H1 (cell line): ENCODE measurements around the gene SFTPB. TPM values are rescaled to one million over a fixed set of nuclear protein-coding genes. Genes with fewer than 3 reads are reported as not detected.

Experiments used
- CTCF ChIA-PET: fragments of 300-600 bp; sonication (Branson Sonifier 250); formaldehyde crosslinking; loops from one replicate; lab custom pipeline; 2021; ENCODE audit not compliant: partially characterized antibody; lab: Charles Lee
- POLR2A ChIA-PET: fragments of 300-600 bp; sonication (Branson Sonifier 250); formaldehyde crosslinking; loops from one replicate; lab custom pipeline; 2021; ENCODE audit warnings: inconsistent platforms; ENCODE audit not compliant: partially characterized antibody; lab: Charles Lee
- DNase-seq, 2 experiments: peaks; one replicate each; pipeline versions ENCODE4 v3.0.0 to v3.0.0-alpha.2; 2010 to 2022; ENCODE audit warnings: low spot score in 2 of 2, low read depth in 1 of 2, mixed read lengths in 1 of 2
- FAIRE-seq: peaks from 2 replicates; lab custom pipeline; 2011; peaks lifted over from hg19 to GRCh38; lab: Jason Lieb, UNC
- H2AFZ ChIP-seq: 2 replicates; pipeline ENCODE4 v1.8.1; 2012; ENCODE audit warnings: low read length, inconsistent platforms
- H2AK5ac ChIP-seq: 2 replicates; pipeline ENCODE4 v1.6.1; 2013; ENCODE audit warnings: low read depth, low read length
- H2BK120ac ChIP-seq: replicated peaks from 2 replicates; pipeline ENCODE3; 2013; ENCODE audit warnings: low read depth, low read length, inconsistent platforms
- H2BK12ac ChIP-seq: 2 replicates; pipeline ENCODE4 v1.6.1; 2013; ENCODE audit warnings: low read depth, low read length
- H2BK15ac ChIP-seq: 2 replicates; pipeline ENCODE4 v1.6.1; 2013; ENCODE audit warnings: low read length
- H2BK20ac ChIP-seq: 2 replicates; pipeline ENCODE4 v1.6.1; 2013; ENCODE audit warnings: low read length
- H2BK5ac ChIP-seq: 2 replicates; pipeline ENCODE4 v1.6.1; 2013; ENCODE audit warnings: low read depth, low read length
- H3K14ac ChIP-seq: 2 replicates; pipeline ENCODE4 v1.6.1; 2013; ENCODE audit warnings: inconsistent platforms; ENCODE audit not compliant: insufficient read length
- H3K18ac ChIP-seq: 2 replicates; pipeline ENCODE4 v1.6.1; 2013; ENCODE audit warnings: low read length; ENCODE audit errors: extremely low read depth
- H3K23ac ChIP-seq: 2 replicates; pipeline ENCODE4 v1.6.1; 2013; ENCODE audit warnings: inconsistent platforms; ENCODE audit not compliant: insufficient read length
- H3K23me2 ChIP-seq: 2 replicates; pipeline ENCODE4 v1.6.1; 2013; ENCODE audit warnings: low read depth, low read length
- H3K27ac ChIP-seq: 2 replicates; pipeline ENCODE4 v1.6.1; 2011; ENCODE audit warnings: low read depth, low read length, inconsistent platforms
- H3K27me3 ChIP-seq, 4 experiments: replicated peaks in 1 of 4; 1 replicate in 1 of 4; 2 replicates in 3 of 4; pipeline versions ENCODE4 v1.6.1 to v1.8.1; 2011 to 2013; ENCODE audit warnings: low read length in 3 of 4, mild to moderate bottlenecking in 3 of 4, inconsistent platforms in 2 of 4, mixed read lengths in 2 of 4, moderate library complexity in 1 of 4; ENCODE audit not compliant: control insufficient read depth in 3 of 4, insufficient read depth in 3 of 4; ENCODE audit errors: extremely low read depth in 1 of 4
- H3K36me3 ChIP-seq, 4 experiments: 2 replicates each; pipeline versions ENCODE4 v1.6.1 to v1.8.1; 2011 to 2013; ENCODE audit warnings: mild to moderate bottlenecking in 4 of 4, low read length in 3 of 4, moderate library complexity in 2 of 4, control low read depth in 1 of 4, inconsistent platforms in 1 of 4; ENCODE audit not compliant: insufficient read depth in 4 of 4, control insufficient read depth in 2 of 4
- H3K4ac ChIP-seq: replicated peaks from 2 replicates; pipeline ENCODE3; 2013; ENCODE audit warnings: low read length, low read depth, mixed read lengths, inconsistent platforms; ENCODE audit not compliant: insufficient read length
- H3K4me1 ChIP-seq, 4 experiments: replicated peaks in 1 of 4; 1 replicate in 1 of 4; 2 replicates in 3 of 4; pipeline versions ENCODE4 v1.6.1 to v1.8.1; 2011 to 2013; ENCODE audit warnings: low read length in 3 of 4, inconsistent platforms in 2 of 4, mixed read lengths in 1 of 4; ENCODE audit not compliant: insufficient read depth in 4 of 4, control insufficient read depth in 3 of 4
- H3K4me2 ChIP-seq, 2 experiments: 2 replicates each; pipeline versions ENCODE4 v1.6.1 to v1.8.1; 2011 to 2013; ENCODE audit warnings: low read depth in 2 of 2, low read length in 2 of 2, control low read depth in 1 of 2, inconsistent platforms in 1 of 2, mild to moderate bottlenecking in 1 of 2; ENCODE audit not compliant: insufficient read depth in 1 of 2
- H3K4me3 ChIP-seq, 4 experiments: fragments of 200-600, 300-600 bp in 1 of 4; sonication (generic), shearing (Covaris generic), sonication (Bioruptor Twin) in 1 of 4; 2 replicates each; pipeline versions ENCODE4 v1.5.1 to v1.8.1; 2011 to 2016; ENCODE audit warnings: low read length in 4 of 4, low read depth in 3 of 4, control low read depth in 2 of 4, inconsistent platforms in 2 of 4, mild to moderate bottlenecking in 2 of 4, mixed read lengths in 1 of 4, moderate library complexity in 1 of 4; ENCODE audit not compliant: insufficient read depth in 2 of 4; ENCODE audit errors: extremely low read depth in 1 of 4
- H3K56ac ChIP-seq: replicated peaks from 2 replicates; pipeline ENCODE3; 2013; ENCODE audit warnings: low read depth, mild to moderate bottlenecking, mixed read lengths, low read length, inconsistent platforms; ENCODE audit not compliant: insufficient read length
- H3K79me1 ChIP-seq: 2 replicates; pipeline ENCODE4 v1.6.1; 2013; ENCODE audit warnings: low read depth, low read length, control low read depth
- H3K79me2 ChIP-seq, 2 experiments: 2 replicates each; pipeline versions ENCODE4 v1.6.1 to v1.8.1; 2012 to 2013; ENCODE audit warnings: low read length in 2 of 2, mild to moderate bottlenecking in 2 of 2, inconsistent platforms in 1 of 2; ENCODE audit not compliant: insufficient read depth in 2 of 2, control insufficient read depth in 1 of 2
- H3K9ac ChIP-seq, 4 experiments: replicated peaks in 1 of 4; 1 replicate in 1 of 4; 2 replicates in 3 of 4; pipeline versions ENCODE4 v1.6.1 to v1.8.1; 2011 to 2013; ENCODE audit warnings: low read depth in 3 of 4, low read length in 3 of 4, control low read depth in 2 of 4, mild to moderate bottlenecking in 2 of 4, moderate library complexity in 2 of 4, inconsistent platforms in 1 of 4; ENCODE audit errors: extremely low read depth in 1 of 4
- H3K9me3 ChIP-seq, 2 experiments: 2 replicates each; pipeline versions ENCODE4 v1.6.1 to v1.8.1; 2012 to 2013; ENCODE audit warnings: mild to moderate bottlenecking in 2 of 2, moderate library complexity in 2 of 2, control low read depth in 1 of 2, inconsistent platforms in 1 of 2, low read depth in 1 of 2, low read length in 1 of 2, mixed read lengths in 1 of 2; ENCODE audit not compliant: insufficient read depth in 2 of 2
- H4K20me1 ChIP-seq, 2 experiments: replicated peaks in 1 of 2; 2 replicates each; pipeline versions ENCODE3 to v1.8.1; 2011 to 2013; ENCODE audit warnings: inconsistent platforms in 2 of 2, low read length in 2 of 2, mild to moderate bottlenecking in 1 of 2; ENCODE audit not compliant: insufficient read depth in 2 of 2, control insufficient read depth in 1 of 2
- H4K5ac ChIP-seq: 2 replicates; pipeline ENCODE4 v1.6.1; 2013; ENCODE audit warnings: low read length, low read depth, mixed read lengths, inconsistent platforms; ENCODE audit not compliant: insufficient read length
- H4K8ac ChIP-seq: 2 replicates; pipeline ENCODE4 v1.8.0; 2013; ENCODE audit warnings: mild to moderate bottlenecking, moderate library complexity, low read length, inconsistent platforms; ENCODE audit not compliant: insufficient read depth; ENCODE audit errors: extremely low read depth
- H4K91ac ChIP-seq: replicated peaks from 2 replicates; pipeline ENCODE3; 2013; ENCODE audit warnings: low read length, mixed read lengths, inconsistent platforms; ENCODE audit not compliant: insufficient read length
- ATF3 ChIP-seq: IDR thresholded peaks from 2 replicates; pipeline ENCODE4 v1.6.1; 2011; ENCODE audit warnings: low read depth, mild to moderate bottlenecking, low read length; ENCODE audit not compliant: insufficient read depth
- EZH2 ChIP-seq: fragments of 200-600 bp; sonication (generic); IDR thresholded peaks from 2 replicates; pipeline ENCODE4 v1.7.1; 2012; ENCODE audit warnings: low read depth, mild to moderate bottlenecking, moderate library complexity, low read length, inconsistent platforms; ENCODE audit not compliant: severe bottlenecking
- HDAC6 ChIP-seq: IDR thresholded peaks from one replicate; pipeline ENCODE4 v1.7.1; 2012; ENCODE audit warnings: low read depth, mild to moderate bottlenecking, inconsistent platforms, low read length, moderate library complexity
- KDM1A ChIP-seq: fragments of 200-600, 300-600 bp; sonication (generic); IDR thresholded peaks from 2 replicates; pipeline ENCODE4 v1.7.1; 2016; ENCODE audit warnings: mild to moderate bottlenecking, low read length, borderline replicate concordance
- NRF1 ChIP-seq: IDR thresholded peaks from 2 replicates; pipeline ENCODE4 v1.6.1; 2011; ENCODE audit warnings: mild to moderate bottlenecking, low read depth, low read length, improper control_type of control experiment
- RBBP5 ChIP-seq: IDR thresholded peaks from 2 replicates; pipeline ENCODE4 v1.7.1; 2012; ENCODE audit warnings: low read depth, mild to moderate bottlenecking, inconsistent platforms, low read length, moderate library complexity, borderline replicate concordance
- RFX5 ChIP-seq: IDR thresholded peaks from 2 replicates; pipeline ENCODE4 v1.6.1; 2011; ENCODE audit warnings: low read depth, low read length, improper control_type of control experiment, borderline replicate concordance
- RNF2 ChIP-seq: fragments of 200-900, 300-1000 bp; sonication (generic); IDR thresholded peaks from 2 replicates; pipeline ENCODE4 v1.7.1; 2016; ENCODE audit warnings: borderline replicate concordance, low read depth, mild to moderate bottlenecking, antibody characterized with exemption, low read length; ENCODE audit not compliant: poor library complexity, severe bottlenecking; ENCODE audit errors: missing control alignments
- SP2 ChIP-seq: IDR thresholded peaks from 2 replicates; pipeline ENCODE4 v1.6.1; 2012; ENCODE audit warnings: mild to moderate bottlenecking, low read length, inconsistent platforms
- SP4 ChIP-seq: IDR thresholded peaks from 2 replicates; pipeline ENCODE4 v1.6.1; 2012; ENCODE audit warnings: low read length, inconsistent platforms
- SRF ChIP-seq: IDR thresholded peaks from 2 replicates; pipeline ENCODE4 v1.6.1; 2011; ENCODE audit warnings: mild to moderate bottlenecking, low read depth, low read length, moderate library complexity
- WGBS, 2 experiments: shearing (Covaris generic) in 1 of 2; methylation state at CpG; one replicate each; pipeline versions ENCODE4 v1.1.6 to v1.1.7; 2013 to 2015; ENCODE audit warnings: low lambda C conversion rate in 2 of 2, mixed read lengths in 2 of 2, inconsistent platforms in 1 of 2, low coverage in 1 of 2, missing lambda C conversion rate in 1 of 2; ENCODE audit not compliant: insufficient replicate concordance in 2 of 2, insufficient coverage in 1 of 2, insufficient read length in 1 of 2; ENCODE audit errors: extremely low coverage in 1 of 2, missing lambda C conversion rate in 1 of 2; 5-methylcytosine and 5-hydroxymethylcytosine counted together
- polyA plus RNA-seq, 7 experiments: library from polyadenylated mRNA; depleted of rRNA in 3 of 7; stranded (reverse) in 5 of 7; unstranded in 2 of 7; fragments of >200 nt in 5 of 7; fragments of 200-250 nt in 2 of 7; gene quantifications; 1 replicate in 5 of 7; 2 replicates in 1 of 7; 4 replicates in 1 of 7; pipeline versions ENCODE4 v1.2.1 to v1.2.3, GENCODE V29; 2011 to 2013; ENCODE audit warnings: missing spikeins in 2 of 7, mixed read lengths in 2 of 7
- total RNA-seq: library from RNA; stranded (reverse); fragmentation: NEBNext Ultra II Directional; extraction: Animal tissue kit (Norgen Biotek cat#: 25700); gene quantifications from 2 replicates; pipeline ENCODE4 v1.2.1, GENCODE V29; 2021

The SFTPB gene
- total and polyA plus RNA-seq, 2 of the 8 experiments (the other 6 are each of a cell fraction or from before 2014, with no cell fraction given), result not detected

- FAIRE-seq (no peak), DNase-seq (no peak)
- Histone ChIP-seq H4K91ac (no peak overlapping the region), H3K4ac (no peak overlapping the region), H3K79me2 (no peaks in the 10 kb centered on the region), H2BK120ac (no peak overlapping the region), H4K5ac (no peak overlapping the region), H3K4me3 (no peak overlapping the region), H3K18ac (no peak overlapping the region), H3K79me1 (no peaks in the 10 kb centered on the region), H3K4me2 (no peak overlapping the region), H2BK15ac (no peak overlapping the region), H3K56ac (no peak overlapping the region), H3K9ac (no peak overlapping the region), H2AFZ (no peak overlapping the region), H4K20me1 (peaks cover 0 to 2% of the 10 kb centered on the region in 2 experiments), H2BK5ac (no peak overlapping the region), H3K36me3 (peaks cover 22 to 67% (median 45%) of the 10 kb centered on the region in 4 experiments), H2BK12ac (no peak overlapping the region), H3K4me1 (0 out of 7 replicates have a peak, but pooled peaks cover 0 to 3% (median 0%) of the 10 kb centered on the region in 4 experiments), H4K8ac (no peak overlapping the region), H2BK20ac (no peak overlapping the region), H3K23ac (no peak overlapping the region), H3K9me3 (no peaks in the 10 kb centered on the region), H2AK5ac (no peak overlapping the region), H3K23me2 (0 out of 2 replicates have a peak, but pooled peaks cover 2% of the 10 kb centered on the region), H3K27ac (no peak overlapping the region), H3K14ac (no peak overlapping the region), H3K27me3 (no peaks in the 10 kb centered on the region)
- ChIA-PET CTCF (interaction anchor here (0.8 to 8.4 kb wide), 6 partner anchors 9 to 55 kb away, joined by 3 to 69 read pairs (median 6); no protein-coding TSS in a partner anchor), POLR2A (interaction anchor here (1.8 to 2.0 kb wide), 2 partner anchors 10 to 14 kb away, joined by 3 to 7 read pairs; no protein-coding TSS in a partner anchor)
- WGBS, 2 experiments, result 100% methylated on average over 3 of the region's 3 CpGs; no CpG with 5 or more reads in 1 of the 2 experiments
- TF ChIP-seq SP2, result no peak
- no peak for TF ChIP-seq EZH2
- no peak for TF ChIP-seq SRF
- TF ChIP-seq RFX5, result no peak
- TF ChIP-seq SP4, result no peak
- TF ChIP-seq NRF1, result no peak
- TF ChIP-seq KDM1A, result no peak
- no peak for TF ChIP-seq HDAC6
- no peak for TF ChIP-seq RNF2
- no peak for TF ChIP-seq ATF3
- TF ChIP-seq RBBP5, result no peak
These were observed 16.9 kb downstream of the SFTPB start for GRCh38 chr2:85651097-85651496.
